HG03457 (cell line): ENCODE results near the gene LY6G6C.

Experiments
- ATAC-seq: cut with Tn5 transposase; IDR thresholded peaks from one replicate; pipeline ENCODE4 v1.9.1; 2021; ENCODE audit warnings: moderate number of reproducible peaks; ENCODE audit not compliant: unreplicated experiment

LY6G6C gene

DNA sequence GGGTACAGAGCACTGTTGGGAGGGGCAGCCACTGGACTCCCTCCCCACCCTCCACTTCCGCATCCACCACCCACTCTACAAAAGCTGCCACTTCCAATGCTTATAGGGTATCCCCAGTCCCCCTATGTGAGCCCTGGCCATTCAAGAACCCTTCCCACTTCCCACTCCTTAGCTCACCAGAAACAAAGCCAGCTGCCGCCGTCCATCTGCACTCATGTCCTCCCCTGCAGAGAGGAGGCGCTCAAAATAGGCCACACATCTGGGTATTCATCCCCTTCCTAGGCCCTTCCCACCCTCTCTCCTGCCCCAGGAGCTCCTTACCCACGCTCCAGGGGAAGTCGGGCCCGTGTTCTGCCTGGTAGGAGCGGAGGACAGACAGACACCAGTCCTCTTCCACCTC, 34.2 kb downstream of the LY6G6C start:
- ATAC-seq: no peak

DNA sequence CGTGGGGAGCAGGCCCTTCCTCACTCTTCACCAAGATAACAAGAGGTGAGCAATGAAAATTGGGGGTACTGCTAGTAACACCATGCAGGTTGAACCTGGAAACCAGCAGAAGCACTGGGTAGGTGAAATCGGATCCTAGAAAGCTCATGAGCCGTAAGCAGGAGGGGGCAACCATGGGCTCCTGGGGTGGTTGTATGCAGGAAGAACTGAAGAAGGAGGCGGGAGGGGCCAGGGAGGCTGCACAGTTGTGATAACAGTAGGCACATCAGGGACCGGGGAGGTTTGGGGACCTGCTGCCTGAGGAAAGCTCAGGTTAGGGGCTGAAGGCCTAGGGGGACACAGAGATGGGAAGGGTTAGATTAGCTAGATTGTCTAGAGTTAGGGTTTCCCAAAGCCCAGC, 35.1 kb downstream of the LY6G6C start:
- ATAC-seq: no peak

GRCh38 chr6:31683591-31683990, 38.0 kb downstream of the LY6G6C start:
- no peak for ATAC-seq

- no peak for ATAC-seq
Observed at GRCh38 chr6:31681135-31681671, 40.3 kb downstream of the LY6G6C start.

- no peak for ATAC-seq
Observed at GRCh38 chr6:31680226-31681134, 41.1 kb downstream of the LY6G6C start, which contains the start of gene LY6G5C. LY6G5C (minus strand) TSS chr6:31681067; CDS start chr6:31680373, 694 bp downstream.

DNA sequence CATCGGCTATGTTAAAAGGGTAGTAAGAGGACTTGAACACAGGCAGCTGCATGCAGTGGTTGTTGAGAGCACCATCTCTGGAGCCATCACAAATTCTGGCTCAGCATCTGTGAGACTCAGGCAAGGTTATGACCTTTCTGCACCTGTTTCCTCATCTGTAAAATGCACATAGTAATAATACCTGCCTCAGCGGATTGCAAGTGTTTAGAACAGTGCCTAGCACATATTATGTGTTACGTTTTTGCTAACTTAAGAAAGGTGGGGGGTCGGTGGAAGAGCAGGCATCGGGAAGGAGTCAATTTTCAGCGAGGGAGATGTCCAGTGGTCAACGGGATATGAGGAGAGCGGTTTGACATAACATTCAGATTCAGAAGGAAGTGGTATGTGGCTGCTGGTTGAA, 43.6 kb downstream of the LY6G6C start:
- no peak for ATAC-seq

DNA sequence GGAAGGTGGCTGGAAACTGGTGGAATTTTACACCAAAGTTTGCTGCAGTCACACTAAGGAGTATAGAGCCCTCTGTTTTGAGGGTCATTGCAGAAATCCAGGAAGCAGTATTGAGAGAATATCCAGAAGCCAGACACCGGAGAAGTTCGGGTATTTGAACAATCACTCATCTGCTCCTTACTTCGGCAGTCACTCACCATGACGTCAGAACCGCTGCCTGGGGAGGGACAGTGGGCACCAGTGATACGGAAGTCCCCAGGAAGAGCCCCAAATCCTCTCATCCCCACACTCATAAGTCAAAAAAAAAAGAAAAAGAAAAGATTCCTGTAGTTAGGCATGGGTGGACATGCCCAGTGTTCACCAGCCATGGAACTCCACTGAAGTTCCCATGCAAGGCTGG, 44.6 kb downstream of the LY6G6C start:
- no peak for ATAC-seq

DNA sequence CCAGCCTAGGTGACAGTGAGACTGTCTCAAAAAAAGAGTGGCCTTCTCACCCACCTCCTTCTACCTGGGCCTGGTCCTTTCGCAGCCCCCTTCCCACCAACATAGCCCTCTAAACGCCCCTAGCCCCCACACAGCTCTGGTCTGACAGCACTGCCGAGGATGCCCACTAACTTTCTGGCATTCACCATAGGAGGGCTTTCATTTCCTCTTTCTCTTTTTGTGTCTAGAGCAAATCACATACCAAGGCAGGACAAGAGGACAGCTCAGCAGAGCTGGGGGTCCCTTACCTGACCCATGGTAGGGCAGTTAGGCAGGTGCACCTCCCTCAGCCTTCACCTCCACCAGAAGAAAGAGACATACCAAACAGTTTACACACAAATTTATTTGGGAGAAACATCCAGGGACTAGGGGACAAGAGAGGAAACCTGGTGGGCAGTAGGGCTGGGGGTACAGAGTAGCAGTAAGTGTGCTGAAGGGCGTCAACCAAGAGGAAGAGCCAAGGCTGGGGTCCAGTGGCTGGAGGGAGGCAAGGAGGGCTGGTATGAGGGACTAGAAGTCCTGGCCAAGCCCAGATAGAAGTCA, 45.1 kb downstream of the LY6G6C start:
- ATAC-seq: no peak

DNA sequence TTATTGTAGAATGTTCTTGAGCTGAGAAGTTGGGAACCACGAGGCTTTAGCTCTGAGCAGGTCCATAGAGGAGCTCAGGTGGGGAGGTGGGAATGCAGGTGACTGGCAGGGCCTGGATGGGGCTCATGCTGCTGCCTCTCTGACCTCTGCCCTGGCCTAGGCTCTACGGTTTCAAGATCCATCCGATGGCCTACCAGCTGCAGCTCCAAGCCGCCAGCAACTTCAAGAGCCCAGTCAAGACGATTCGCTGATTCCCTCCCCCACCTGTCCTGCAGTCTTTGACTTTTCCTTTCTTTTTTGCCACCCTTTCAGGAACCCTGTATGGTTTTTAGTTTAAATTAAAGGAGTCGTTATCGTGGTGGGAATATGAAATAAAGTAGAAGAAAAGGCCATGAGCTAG, 51.9 kb downstream of the LY6G6C start, which contains the start of gene LY6G5B:
Gene LY6G5B (plus strand): TSS at position 301 of the 400 bp plus-strand sequence. CDS start 975 bp downstream, outside the sequence.
- no peak for ATAC-seq
